ENCODE results near the gene SHH.

GRCh38 chr7:155850766-155851678, 38.8 kb upstream of the SHH start:
- no peak for TF ChIP-seq POLR2A (IDR thresholded peaks at IDR 0.05; ENCODE audit: low read length)
- no peak for TF ChIP-seq GATA1 (IDR thresholded peaks at IDR 0.05; ENCODE audit: low read depth, low read length)
